Measurements from ENCODE around the gene NSG1. TPM values are rescaled to one million over a fixed set of nuclear protein-coding genes. Genes with fewer than 3 reads are reported as not detected.

Gene NSG1
- total RNA-seq, 1 experiment from 2014 or later: not detected

DNA sequence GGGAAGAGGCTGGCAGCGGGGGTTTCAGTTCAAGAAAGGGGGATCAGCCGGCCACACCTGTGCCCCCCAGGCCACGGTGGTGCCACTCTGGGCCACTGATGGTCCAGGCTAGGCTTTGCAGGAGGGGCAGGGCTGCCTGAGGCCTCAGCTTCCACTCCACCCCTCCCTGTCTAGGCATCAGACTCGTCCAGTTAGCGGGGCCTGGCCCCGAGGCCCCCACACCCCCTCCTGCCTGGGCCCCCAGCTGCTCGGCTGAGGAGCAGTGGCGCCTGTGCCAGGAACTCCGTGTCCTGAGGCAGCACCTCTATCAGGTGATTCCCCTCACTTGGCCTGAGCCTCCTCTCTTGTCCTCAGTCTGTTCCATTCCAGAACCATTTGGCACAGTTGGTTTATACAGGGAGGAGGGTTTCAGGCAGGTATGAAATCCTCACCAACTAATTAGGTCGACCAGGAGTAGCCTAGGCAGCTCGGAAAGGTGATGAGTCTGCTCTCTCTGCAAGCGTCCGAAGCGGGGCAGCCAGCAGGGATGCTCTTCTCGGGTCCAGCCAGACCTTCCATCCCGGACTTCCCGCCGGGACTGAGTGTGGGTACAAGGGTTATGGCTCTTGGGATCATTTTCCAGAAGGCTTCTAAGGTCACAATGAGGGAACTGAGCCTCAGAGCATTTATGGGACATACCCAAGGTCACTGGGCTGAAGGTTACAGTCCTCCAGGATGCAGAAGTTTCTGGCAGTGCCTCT, 2.1 kb downstream of the NSG1 start:
- BruUV-seq (replicated peaks): no TSS peak
- no peak for DNase-seq
- TF ChIP-seq, protein P1, sequence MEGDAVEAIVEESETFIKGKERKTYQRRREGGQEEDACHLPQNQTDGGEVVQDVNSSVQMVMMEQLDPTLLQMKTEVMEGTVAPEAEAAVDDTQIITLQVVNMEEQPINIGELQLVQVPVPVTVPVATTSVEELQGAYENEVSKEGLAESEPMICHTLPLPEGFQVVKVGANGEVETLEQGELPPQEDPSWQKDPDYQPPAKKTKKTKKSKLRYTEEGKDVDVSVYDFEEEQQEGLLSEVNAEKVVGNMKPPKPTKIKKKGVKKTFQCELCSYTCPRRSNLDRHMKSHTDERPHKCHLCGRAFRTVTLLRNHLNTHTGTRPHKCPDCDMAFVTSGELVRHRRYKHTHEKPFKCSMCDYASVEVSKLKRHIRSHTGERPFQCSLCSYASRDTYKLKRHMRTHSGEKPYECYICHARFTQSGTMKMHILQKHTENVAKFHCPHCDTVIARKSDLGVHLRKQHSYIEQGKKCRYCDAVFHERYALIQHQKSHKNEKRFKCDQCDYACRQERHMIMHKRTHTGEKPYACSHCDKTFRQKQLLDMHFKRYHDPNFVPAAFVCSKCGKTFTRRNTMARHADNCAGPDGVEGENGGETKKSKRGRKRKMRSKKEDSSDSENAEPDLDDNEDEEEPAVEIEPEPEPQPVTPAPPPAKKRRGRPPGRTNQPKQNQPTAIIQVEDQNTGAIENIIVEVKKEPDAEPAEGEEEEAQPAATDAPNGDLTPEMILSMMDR (IDR thresholded peaks at IDR 0.05; ENCODE audit: unreplicated experiment): no peak
- CTCF ChIA-PET: no interaction called here
- Mint-ChIP-seq H3K9me3 (ENCODE audit: low read depth, unreplicated experiment) (no peaks in the 10 kb centered on the region), H3K4me1 (ENCODE audit: low read depth, unreplicated experiment) (no peaks in the 10 kb centered on the region), H3K27me3 (ENCODE audit: unreplicated experiment) (peaks cover 69% of the 10 kb centered on the region), H3K4me3 (ENCODE audit: low read depth, unreplicated experiment) (no peak overlapping the region), H3K27ac (ENCODE audit: unreplicated experiment) (no peak overlapping the region), H3K36me3 (ENCODE audit: insufficient read depth, unreplicated experiment) (peaks cover 5% of the 10 kb centered on the region)
- intact Hi-C loops (cut with micrococcal nuclease; ENCODE audit: unreplicated experiment): no loop called here

DNA sequence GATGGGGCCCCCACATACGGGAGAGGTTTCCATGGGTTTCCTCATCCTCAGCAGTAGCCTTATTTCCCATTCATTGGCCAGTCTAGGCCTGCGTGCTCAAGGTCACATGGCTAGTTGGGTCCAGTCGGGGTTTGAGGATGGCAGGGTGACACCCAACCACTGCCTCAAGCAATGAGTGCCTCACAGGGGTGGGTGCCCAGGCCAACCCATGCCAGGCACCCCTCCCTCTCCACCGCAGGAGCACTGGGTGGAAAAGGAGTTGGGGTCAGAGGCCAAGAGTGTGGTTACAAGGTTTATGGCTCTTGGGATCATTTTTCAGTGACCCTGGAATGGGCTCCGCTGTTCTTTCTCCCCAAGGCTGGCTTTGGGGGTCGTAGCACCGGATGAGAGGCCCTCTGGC, 3.1 kb downstream of the NSG1 start:
- Mint-ChIP-seq H3K27ac (ENCODE audit: unreplicated experiment) (no peak overlapping the region), H3K4me1 (ENCODE audit: low read depth, unreplicated experiment) (no peaks in the 10 kb centered on the region), H3K9me3 (ENCODE audit: low read depth, unreplicated experiment) (no peaks in the 10 kb centered on the region), H3K36me3 (ENCODE audit: insufficient read depth, unreplicated experiment) (peaks cover 5% of the 10 kb centered on the region), H3K4me3 (ENCODE audit: low read depth, unreplicated experiment) (no peak overlapping the region), H3K27me3 (ENCODE audit: unreplicated experiment) (peaks cover 69% of the 10 kb centered on the region)
- CTCF ChIA-PET: no interaction called here
- TF ChIP-seq, protein P1 (IDR thresholded peaks at IDR 0.05; ENCODE audit: unreplicated experiment): no peak
- BruUV-seq (replicated peaks): no TSS peak
- no peak for DNase-seq
- intact Hi-C loops (cut with micrococcal nuclease; ENCODE audit: unreplicated experiment): no loop called here

DNA sequence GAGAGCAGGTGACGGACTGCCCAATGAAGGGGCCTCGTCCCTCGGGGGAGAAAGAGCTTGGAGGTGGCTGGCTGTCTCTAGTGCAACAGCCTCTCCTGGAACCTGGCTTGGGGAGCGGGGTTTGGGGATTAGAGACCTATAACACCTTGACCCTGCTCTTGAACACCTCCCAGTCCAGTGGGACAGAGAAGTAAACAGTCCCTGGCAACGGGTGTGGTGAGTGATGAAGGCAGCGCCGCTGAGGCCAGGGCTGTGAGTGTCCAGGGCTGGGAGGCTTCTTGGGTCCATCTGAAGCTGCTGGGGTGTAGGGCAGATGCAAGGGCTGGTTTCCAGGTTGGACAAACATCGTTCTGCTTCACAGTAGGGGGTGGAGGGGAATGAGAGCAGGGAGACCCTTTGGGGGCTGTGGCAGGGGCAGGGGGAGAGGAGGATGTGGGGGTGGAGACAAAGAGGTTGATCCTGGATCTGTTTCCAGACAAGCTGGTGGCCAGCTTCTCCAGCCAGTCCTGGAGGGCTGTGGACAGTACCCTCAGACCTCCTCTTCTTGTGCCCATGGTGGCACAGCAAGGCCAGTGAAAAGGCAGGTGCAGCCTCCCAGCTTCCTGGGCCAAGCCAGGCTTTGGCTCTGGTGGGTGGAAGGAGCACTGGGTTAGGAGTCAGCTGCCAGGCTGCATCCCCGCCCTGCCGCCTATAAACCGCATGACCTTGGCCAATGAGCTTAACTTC, 3.8 kb downstream of the NSG1 start:
- Mint-ChIP-seq H3K27me3 (ENCODE audit: unreplicated experiment) (peaks cover 69% of the 10 kb centered on the region), H3K9me3 (ENCODE audit: low read depth, unreplicated experiment) (no peaks in the 10 kb centered on the region), H3K27ac (ENCODE audit: unreplicated experiment) (no peak overlapping the region), H3K4me3 (ENCODE audit: low read depth, unreplicated experiment) (no peak overlapping the region), H3K36me3 (ENCODE audit: insufficient read depth, unreplicated experiment) (peaks cover 5% of the 10 kb centered on the region), H3K4me1 (ENCODE audit: low read depth, unreplicated experiment) (no peaks in the 10 kb centered on the region)
- intact Hi-C loops (cut with micrococcal nuclease; ENCODE audit: unreplicated experiment): no loop called here
- no peak for DNase-seq
- BruUV-seq (replicated peaks): no TSS peak
- TF ChIP-seq, protein P1 (IDR thresholded peaks at IDR 0.05; ENCODE audit: unreplicated experiment): no peak
- CTCF ChIA-PET: no interaction called here

DNA sequence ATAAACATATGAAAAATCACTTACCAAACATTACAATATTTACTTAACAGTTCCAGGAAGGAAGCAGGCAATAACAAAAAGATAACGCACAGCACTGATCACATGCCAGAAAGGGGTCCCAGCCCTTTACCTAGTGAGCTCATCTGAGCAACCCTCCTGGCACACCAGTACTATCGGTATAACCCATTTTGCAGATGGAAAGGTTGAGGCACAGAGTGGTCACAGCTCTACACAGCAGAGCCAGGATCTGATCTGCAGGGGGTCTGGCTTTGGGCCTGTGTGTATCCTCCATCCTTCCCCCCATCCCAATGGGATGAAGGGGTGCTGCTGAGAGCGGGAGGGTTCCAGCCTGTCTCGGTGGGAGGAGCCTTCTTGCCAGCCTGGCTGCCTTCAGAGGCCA, 5.0 kb downstream of the NSG1 start:
- CTCF ChIA-PET: no interaction called here
- no peaks in the 10 kb centered on the region for H3K36me3 Mint-ChIP-seq (ENCODE audit: insufficient read depth, unreplicated experiment)
- BruUV-seq (replicated peaks): no TSS peak
- no peaks in the 10 kb centered on the region for H3K9me3 Mint-ChIP-seq (ENCODE audit: low read depth, unreplicated experiment)
- H3K27ac Mint-ChIP-seq (ENCODE audit: unreplicated experiment): no peak overlapping the region
- peaks cover 69% of the 10 kb centered on the region for H3K27me3 Mint-ChIP-seq (ENCODE audit: unreplicated experiment)
- TF ChIP-seq, protein P1 (IDR thresholded peaks at IDR 0.05; ENCODE audit: unreplicated experiment): no peak
- no peak for DNase-seq
- intact Hi-C loops (cut with micrococcal nuclease; ENCODE audit: unreplicated experiment): no loop called here
- no peaks in the 10 kb centered on the region for H3K4me1 Mint-ChIP-seq (ENCODE audit: low read depth, unreplicated experiment)
- H3K4me3 Mint-ChIP-seq (ENCODE audit: low read depth, unreplicated experiment): no peak overlapping the region
